A549 (cell line): ENCODE measurements around the gene FOXB1.

Source experiments
- CTCF ChIP-seq: fragments of >200 bp; sonication (Bioruptor Twin); formaldehyde crosslinking; IDR thresholded peaks from 3 replicates; pipeline ENCODE4 v1.5.1; 2016
- HMGXB4 ChIP-seq: fragments of 250-450 bp; sonication (Bioruptor Pico); IDR thresholded peaks from 2 replicates; pipeline ENCODE4 v1.5.0; 2021; ENCODE audit warnings: mild to moderate bottlenecking, moderate library complexity, borderline replicate concordance
- KDM5A ChIP-seq: fragments of 200-600 bp; sonication (generic); IDR thresholded peaks from 2 replicates; pipeline ENCODE4 v1.6.1; 2016; ENCODE audit warnings: antibody characterized with exemption, mild to moderate bottlenecking
- POLR2A ChIP-seq: IDR thresholded peaks from 2 replicates; pipeline ENCODE4 v1.6.1; 2012; ENCODE audit warnings: mild to moderate bottlenecking, low read length
- RARB ChIP-seq: fragments of 250-450 bp; sonication (Bioruptor Pico); IDR thresholded peaks from 2 replicates; pipeline ENCODE4 v1.8.0; 2021; ENCODE audit warnings: mild to moderate bottlenecking, moderate library complexity
- REST ChIP-seq: fragments of 200-600 bp; sonication (generic); IDR thresholded peaks from 2 replicates; pipeline ENCODE4 v1.6.1; 2016; ENCODE audit warnings: antibody characterized with exemption, mild to moderate bottlenecking, moderate library complexity

- TF ChIP-seq REST (no peak), RARB (CRISPR knock-in tag) (no peak), KDM5A (no peak), POLR2A (no peak), CTCF (no peak), HMGXB4 (CRISPR knock-in tag) (no peak)
Measured at GRCh38 chr15:59997070-59997701, 6.9 kb upstream of the FOXB1 start.
